Measurements from ENCODE around the gene ELP5. TPM values are rescaled to one million over a fixed set of nuclear protein-coding genes. Genes with fewer than 3 reads are reported as not detected.
A peak's percentile ranks its signal among the peaks of the same experiment; 100 is the strongest.

Gene ELP5
- total and polyA plus RNA-seq, 3 donors from 2014 or later: 107 to 295 (median 123) TPM

GRCh38 chr17:7248796-7249195 lies 3.2 kb upstream of the ELP5 start:
- no peaks in the 10 kb centered on the region for H3K9me3 ChIP-seq
- H3K27ac ChIP-seq: no peak overlapping the region
- no peaks in the 10 kb centered on the region for H3K27me3 ChIP-seq
- no peaks in the 10 kb centered on the region for H3K36me3 ChIP-seq (ENCODE audit: low read depth, missing control alignments)
- no peak for DNase-seq
- no peak for TF ChIP-seq CTCF (IDR thresholded peaks at IDR 0.05)
- TF ChIP-seq POLR2A (IDR thresholded peaks at IDR 0.05): no peak
- whole genome bisulfite sequencing, 2 donors: 57 to 67% methylated on average over 4 of the region's 4 CpGs
- no peak overlapping the region for H3K4me3 ChIP-seq
- H3K4me1 ChIP-seq: peaks cover 28% of the 10 kb centered on the region
- intact Hi-C loops (cut with DNase I; ENCODE audit: low total_unique reads): no loop called here

- Histone ChIP-seq H3K9me3 (no peaks in the 10 kb centered on the region), H3K4me1 (peaks cover 26% of the 10 kb centered on the region), H3K27me3 (no peaks in the 10 kb centered on the region), H3K4me3 (no peak overlapping the region), H3K27ac (no peak overlapping the region), H3K36me3 (ENCODE audit: low read depth, missing control alignments) (no peaks in the 10 kb centered on the region)
- intact Hi-C loops (cut with DNase I; ENCODE audit: low total_unique reads): no loop called here
- no peak for DNase-seq
- TF ChIP-seq CTCF (IDR thresholded peaks at IDR 0.05) (no peak), POLR2A (IDR thresholded peaks at IDR 0.05) (no peak)
- 80 to 81% methylated on average over 6 of the region's 6 CpGs for WGBS, 2 donors
These were observed 2.8 kb upstream of the ELP5 start for GRCh38 chr17:7249214-7249613.

- H3K27ac ChIP-seq: no peak overlapping the region
- intact Hi-C loops (cut with DNase I; ENCODE audit: low total_unique reads): no loop called here
- H3K4me3 ChIP-seq: no peak overlapping the region
- no peak for TF ChIP-seq POLR2A (IDR thresholded peaks at IDR 0.05)
- TF ChIP-seq CTCF (IDR thresholded peaks at IDR 0.05): no peak
- H3K9me3 ChIP-seq: no peaks in the 10 kb centered on the region
- H3K36me3 ChIP-seq (ENCODE audit: low read depth, missing control alignments): no peaks in the 10 kb centered on the region
- peaks cover 26% of the 10 kb centered on the region for H3K4me1 ChIP-seq
- DNase-seq: no peak
- 73 to 84% methylated on average over 7 of the region's 7 CpGs for whole genome bisulfite sequencing, 2 donors
- no peaks in the 10 kb centered on the region for H3K27me3 ChIP-seq
These were observed 2.2 kb upstream of the ELP5 start for GRCh38 chr17:7249830-7250229.

- H3K4me1 ChIP-seq: peaks cover 26% of the 10 kb centered on the region
- 1 to 2% methylated on average over 22 to 47 of the region's 55 CpGs for WGBS, 2 donors
- no peak for DNase-seq
These were observed 1.1 kb upstream of the ELP5 start for GRCh38 chr17:7250695-7251627.

More at GRCh38 chr17:7250695-7251627, 1.1 kb upstream of the ELP5 start:
- Histone ChIP-seq H3K36me3 (ENCODE audit: low read depth, missing control alignments) (no peaks in the 10 kb centered on the region), H3K27me3 (no peaks in the 10 kb centered on the region), H3K9me3 (no peaks in the 10 kb centered on the region), H3K27ac (peak overlapping the region; percentile 99 to 100), H3K4me3 (peak overlapping the region; percentile 88 to 98)
- intact Hi-C loops (cut with DNase I; ENCODE audit: low total_unique reads): no loop called here
- TF ChIP-seq POLR2A (IDR thresholded peaks at IDR 0.05) (no peak), CTCF (IDR thresholded peaks at IDR 0.05) (no peak)

Measured in testis (tissue), 3 donors.